ENCODE data around the gene PBX2. TPM values are rescaled to one million over a fixed set of nuclear protein-coding genes. Genes with fewer than 3 reads are reported as not detected.

The PBX2 gene
- total and polyA plus RNA-seq, 4 donors = 1.5 to 52.5 (median 18.7) TPM

- WGBS = 74% methylated on average over 4 of the region's 4 CpGs
- H3K27ac ChIP-seq (ENCODE audit: low read depth in 1 of 2, low read length in 2 of 2) = no peak overlapping the region
- H3K4me1 ChIP-seq (ENCODE audit: control insufficient read depth in 4 of 4, insufficient read depth in 4 of 4, low read length in 3 of 4) = no peaks in the 10 kb centered on the region
- no peaks in the 10 kb centered on the region for H3K9me3 ChIP-seq (ENCODE audit: control insufficient read depth in 4 of 4, low read length in 3 of 4)
- H3K36me3 ChIP-seq (ENCODE audit: control insufficient read depth in 4 of 4, insufficient read depth in 3 of 4, low read depth in 1 of 4, low read length in 3 of 4) = no peaks in the 10 kb centered on the region
- no peak for TF ChIP-seq FOXA1 (IDR thresholded peaks at IDR 0.05)
- TF ChIP-seq CTCF (IDR thresholded peaks at IDR 0.05; ENCODE audit: low read depth, low read length, missing input control) = no peak
- TF ChIP-seq NR2F2 (IDR thresholded peaks at IDR 0.05) = no peak
- no peak for TF ChIP-seq SP1 (IDR thresholded peaks at IDR 0.05)
- no peak for TF ChIP-seq GABPA (IDR thresholded peaks at IDR 0.05 in 1 of 2, conservative IDR thresholded peaks at IDR 0.05 in 1 of 2)
- no peak for TF ChIP-seq YY1 (IDR thresholded peaks at IDR 0.05)
- TF ChIP-seq MAX (IDR thresholded peaks at IDR 0.05) = no peak
- no peak for TF ChIP-seq RXRA (IDR thresholded peaks at IDR 0.05)
- TF ChIP-seq EGR1 (IDR thresholded peaks at IDR 0.05; ENCODE audit: low read depth in 2 of 2) = no peak
- TF ChIP-seq JUND (IDR thresholded peaks at IDR 0.05) = no peak
- TF ChIP-seq TAF1 (conservative IDR thresholded peaks at IDR 0.05) = no peak
- TF ChIP-seq HNF4G (IDR thresholded peaks at IDR 0.05) = no peak
- no peak for TF ChIP-seq RAD21 (IDR thresholded peaks at IDR 0.05)
- H3K27me3 ChIP-seq (ENCODE audit: control insufficient read depth in 4 of 4, insufficient read depth in 4 of 4, low read length in 3 of 4) = no peaks in the 10 kb centered on the region
- no peak overlapping the region for H3K4me3 ChIP-seq (ENCODE audit: low read depth in 1 of 3, low read length in 3 of 3)
- no peak for DNase-seq (ENCODE audit: low spot score)
- H3K9ac ChIP-seq (ENCODE audit: low read depth in 1 of 2, low read length in 2 of 2) = no peak overlapping the region
Measured at GRCh38 chr6:32220021-32220420, 30.0 kb upstream of the PBX2 start.

- 79% methylated on average over 7 of the region's 7 CpGs for WGBS
- Histone ChIP-seq H3K27me3 (ENCODE audit: control insufficient read depth in 4 of 4, insufficient read depth in 4 of 4, low read length in 3 of 4) (no peaks in the 10 kb centered on the region), H3K4me3 (ENCODE audit: low read depth in 1 of 3, low read length in 3 of 3) (no peak overlapping the region), H3K27ac (ENCODE audit: low read depth in 1 of 2, low read length in 2 of 2) (no peak overlapping the region), H3K36me3 (ENCODE audit: control insufficient read depth in 4 of 4, insufficient read depth in 3 of 4, low read depth in 1 of 4, low read length in 3 of 4) (no peaks in the 10 kb centered on the region), H3K9ac (ENCODE audit: low read depth in 1 of 2, low read length in 2 of 2) (no peak overlapping the region), H3K9me3 (ENCODE audit: control insufficient read depth in 4 of 4, low read length in 3 of 4) (no peaks in the 10 kb centered on the region), H3K4me1 (ENCODE audit: control insufficient read depth in 4 of 4, insufficient read depth in 4 of 4, low read length in 3 of 4) (no peaks in the 10 kb centered on the region)
- no peak for TF ChIP-seq YY1 (IDR thresholded peaks at IDR 0.05)
- TF ChIP-seq SP1 (IDR thresholded peaks at IDR 0.05) = no peak
- TF ChIP-seq HNF4G (IDR thresholded peaks at IDR 0.05) = no peak
- no peak for TF ChIP-seq ZBTB33 (IDR thresholded peaks at IDR 0.05)
- TF ChIP-seq FOXA1 (IDR thresholded peaks at IDR 0.05) = no peak
- no peak for TF ChIP-seq EGR1 (IDR thresholded peaks at IDR 0.05; ENCODE audit: low read depth in 2 of 2)
- no peak for TF ChIP-seq ATF3 (IDR thresholded peaks at IDR 0.05)
- TF ChIP-seq TAF1 (conservative IDR thresholded peaks at IDR 0.05) = no peak
- no peak for TF ChIP-seq RXRA (IDR thresholded peaks at IDR 0.05)
- no peak for TF ChIP-seq NR2F2 (IDR thresholded peaks at IDR 0.05)
- TF ChIP-seq RAD21 (IDR thresholded peaks at IDR 0.05) = no peak
- TF ChIP-seq HNF4A (conservative IDR thresholded peaks at IDR 0.05) = no peak
- TF ChIP-seq JUND (IDR thresholded peaks at IDR 0.05) = no peak
- TF ChIP-seq MAX (IDR thresholded peaks at IDR 0.05) = no peak
- no peak for DNase-seq (ENCODE audit: low spot score)
Measured at GRCh38 chr6:32218167-32218566, 28.2 kb upstream of the PBX2 start.
